Fibroblast of mammary gland (primary cell): ENCODE measurements around the gene KMT5B.

Source experiments
- DNase-seq: peaks from one replicate; pipeline ENCODE4 v3.0.0-alpha.2; 2010; ENCODE audit warnings: low read depth
- H3K4me3 ChIP-seq: 2 replicates; pipeline ENCODE4 v1.5.1; 2011; ENCODE audit warnings: low read depth, mild to moderate bottlenecking, low read length, moderate library complexity; ENCODE audit not compliant: control insufficient read depth
- CTCF ChIP-seq: conservative IDR thresholded peaks from 2 replicates; pipeline ENCODE4 v1.5.1; 2011; ENCODE audit warnings: low read depth, low read length, inconsistent platforms; ENCODE audit not compliant: control insufficient read depth, insufficient read depth

KMT5B gene

DNA sequence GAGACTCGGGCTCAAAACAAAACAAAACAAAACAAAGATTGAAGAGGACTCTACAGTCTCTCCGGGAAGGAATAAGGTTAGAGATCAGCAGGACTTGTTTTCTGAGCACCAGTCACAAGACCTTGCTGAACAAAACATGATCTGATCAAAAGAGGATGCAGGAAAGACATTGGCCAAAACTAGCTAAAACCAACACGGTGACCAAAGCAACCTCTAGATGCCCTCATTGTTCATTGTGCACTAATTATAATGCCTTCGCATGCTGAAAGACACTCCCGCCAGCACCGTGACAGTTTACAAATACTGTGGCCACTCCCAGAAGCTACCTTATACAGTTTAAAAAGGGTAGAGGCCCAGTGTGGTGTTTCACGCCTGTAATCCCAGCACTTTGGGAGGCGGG, 76.2 kb downstream of the KMT5B start:
- no peak for TF ChIP-seq CTCF
- no peak for DNase-seq
- no peak overlapping the region for H3K4me3 ChIP-seq

DNA sequence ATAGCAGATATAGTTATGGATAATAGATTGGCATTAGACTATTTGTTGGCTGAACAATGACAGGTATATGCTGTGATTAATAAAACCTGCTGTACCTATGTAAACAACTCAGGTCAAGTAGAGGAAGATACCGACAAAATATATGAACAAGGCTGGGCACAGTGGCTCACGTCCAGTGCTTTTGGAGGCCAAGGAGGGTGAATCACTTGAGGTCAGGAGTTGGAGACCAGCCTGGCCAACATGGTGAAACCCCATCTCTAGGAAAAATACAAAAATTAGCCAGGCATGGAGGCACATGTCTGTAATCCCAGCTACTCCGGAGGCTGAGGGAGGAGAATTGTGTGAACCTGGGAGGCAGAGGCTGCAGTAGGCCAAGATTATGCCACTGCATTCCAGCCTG, 77.9 kb downstream of the KMT5B start:
- no peak for TF ChIP-seq CTCF
- H3K4me3 ChIP-seq = no peak overlapping the region
- DNase-seq = no peak

DNA sequence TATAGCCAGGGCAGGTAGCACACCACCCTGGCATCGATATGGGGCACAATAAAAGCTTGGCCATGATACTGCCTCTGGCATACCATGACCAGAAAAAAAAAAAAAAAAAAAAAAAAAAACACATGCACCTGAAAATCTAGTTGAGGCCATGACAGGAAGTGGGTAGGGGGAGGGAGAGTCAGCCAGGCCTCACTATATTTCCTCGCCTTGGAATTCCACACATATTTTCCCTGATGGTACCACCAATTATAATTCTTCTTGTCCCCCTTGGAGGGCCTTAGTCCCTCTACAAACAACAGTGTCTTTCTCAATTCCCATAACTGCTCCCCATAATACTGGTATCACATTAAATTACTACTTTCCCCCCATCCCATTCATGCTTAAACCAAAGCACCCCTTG, 79.3 kb downstream of the KMT5B start:
- TF ChIP-seq CTCF = no peak
- no peak overlapping the region for H3K4me3 ChIP-seq
- no peak for DNase-seq

GRCh38 chr11:68130121-68130520, 83.0 kb downstream of the KMT5B start:
- no peak for DNase-seq
- TF ChIP-seq CTCF = no peak
- no peak overlapping the region for H3K4me3 ChIP-seq

DNA sequence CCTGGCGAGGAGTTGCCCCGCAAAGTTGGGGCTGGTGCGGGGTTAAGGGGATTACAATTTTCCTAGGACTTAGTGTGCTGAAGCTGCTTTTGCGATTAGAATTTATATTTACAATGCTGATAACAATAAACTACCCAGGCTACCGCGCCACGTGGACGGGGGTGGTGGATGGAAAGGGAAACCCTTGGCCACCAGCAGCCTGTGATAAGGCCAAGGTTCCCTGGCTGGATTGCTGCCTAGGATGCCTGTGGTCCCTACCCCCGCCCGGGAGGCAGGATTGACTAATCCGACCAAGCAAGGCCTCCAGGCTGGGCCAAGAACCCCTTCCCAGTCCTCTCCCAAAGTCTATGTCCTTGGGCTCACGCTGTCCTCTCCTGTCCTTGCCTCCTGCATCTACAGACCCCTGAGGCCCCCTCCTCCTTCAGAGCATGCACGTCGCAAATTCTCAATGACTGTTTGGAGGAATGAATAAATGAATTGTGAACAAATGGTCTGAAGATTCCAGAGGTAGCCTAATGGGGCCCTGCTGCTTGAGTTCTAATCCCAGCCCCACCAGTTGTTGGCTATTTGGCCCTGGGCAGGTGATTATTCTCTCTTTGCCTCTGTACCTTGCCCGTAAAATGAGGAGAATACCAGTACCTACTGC, 84.3 kb downstream of the KMT5B start:
- TF ChIP-seq CTCF = no peak
- peak; percentile 60 for DNase-seq
- peak overlapping the region; percentile 43 for H3K4me3 ChIP-seq

- DNase-seq = no peak
- peak overlapping the region; percentile 43 for H3K4me3 ChIP-seq
- no peak for TF ChIP-seq CTCF
Measured at GRCh38 chr11:68127714-68128681, 85.1 kb downstream of the KMT5B start.
